GM19455 (cell line): ENCODE results near the gene KRT6A.
"Not testable (repeated sequence)": the region's sequence is repeated elsewhere in the genome, so short reads cannot be mapped to it uniquely, and the experiment has no call there.

Source experiments
- ATAC-seq: cut with Tn5 transposase; IDR thresholded peaks from one replicate; pipeline ENCODE4 v1.9.1; 2021; ENCODE audit not compliant: unreplicated experiment

Gene KRT6A

DNA sequence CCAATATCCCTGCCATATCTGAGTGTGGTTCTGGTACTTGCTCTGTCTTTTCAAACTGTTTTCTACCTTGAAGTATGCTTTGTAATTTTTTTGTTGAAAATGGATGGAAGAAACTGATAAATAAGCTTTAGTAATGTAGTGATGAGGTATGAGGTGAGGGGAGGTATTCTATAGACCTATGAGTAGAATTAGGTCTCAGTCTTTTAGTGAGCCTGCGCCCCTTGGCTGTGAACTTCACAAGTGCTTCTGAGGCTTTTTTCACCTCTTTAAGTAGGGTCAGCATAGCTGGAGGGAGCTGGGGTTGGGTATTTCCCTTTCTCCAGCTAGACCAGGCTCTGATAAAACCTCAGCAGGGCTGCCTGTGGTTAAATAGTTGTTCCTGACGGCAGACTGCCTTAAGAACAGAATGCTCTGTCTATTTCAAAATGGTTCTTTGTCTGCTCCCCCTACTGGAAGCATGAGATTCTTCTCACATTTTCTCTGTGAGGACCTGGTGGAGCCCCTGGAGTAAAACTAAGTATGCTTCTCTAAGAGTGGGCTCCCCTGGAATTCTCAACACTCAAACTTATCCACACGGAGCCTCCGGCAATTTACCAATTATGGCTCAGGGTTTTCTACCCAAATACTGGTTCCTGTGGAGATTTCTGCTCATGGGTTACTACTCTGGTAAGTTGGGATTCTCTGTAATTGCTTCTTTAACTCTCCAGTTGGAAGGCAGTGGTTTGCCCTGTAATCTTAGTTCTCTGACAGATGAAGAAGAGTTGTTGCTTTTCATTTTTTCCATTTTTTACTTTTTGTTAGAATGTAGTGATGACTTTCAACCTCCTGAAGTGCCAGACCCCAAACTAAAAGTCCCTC is 14.0 kb upstream of the KRT6A start:
- ATAC-seq = no peak

DNA sequence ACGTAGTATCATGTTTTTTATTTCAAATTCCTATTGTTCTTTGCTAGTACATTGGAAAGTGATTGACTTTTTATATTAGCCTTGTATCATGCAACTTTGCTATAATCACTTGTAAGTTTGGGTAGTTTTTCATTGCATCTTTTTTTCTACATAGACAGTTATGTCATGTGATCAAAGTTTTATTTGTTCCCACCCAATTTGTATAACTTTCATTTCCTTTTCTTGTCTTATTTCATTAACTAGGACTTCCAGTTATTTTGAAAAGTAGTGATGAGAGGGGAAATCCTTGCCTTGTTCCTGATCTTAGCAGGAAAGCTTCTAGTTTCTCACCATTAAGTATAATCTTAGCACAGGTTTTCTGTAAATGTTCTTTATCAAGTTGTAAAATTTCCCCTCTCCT is 9.8 kb upstream of the KRT6A start:
- ATAC-seq = no peak

DNA sequence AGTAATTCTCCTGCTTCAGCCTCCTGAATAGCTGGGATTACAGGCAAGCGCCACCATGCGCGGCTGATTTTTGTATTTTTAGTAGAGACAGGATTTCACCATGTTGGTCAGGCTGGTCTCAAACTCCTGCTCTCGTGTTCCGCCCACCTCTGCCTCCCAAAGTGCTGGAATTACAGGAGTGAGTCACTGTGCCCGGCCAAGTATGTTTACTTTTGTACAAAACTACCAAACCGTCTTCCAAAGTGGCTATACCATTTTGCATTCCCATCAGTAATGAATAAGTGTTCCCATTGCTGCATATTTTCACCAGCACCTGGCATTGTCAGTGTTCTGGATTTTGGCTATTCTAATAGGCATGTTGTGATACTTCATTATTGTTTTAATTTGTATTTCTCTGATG is 8.4 kb upstream of the KRT6A start:
- no peak for ATAC-seq

DNA sequence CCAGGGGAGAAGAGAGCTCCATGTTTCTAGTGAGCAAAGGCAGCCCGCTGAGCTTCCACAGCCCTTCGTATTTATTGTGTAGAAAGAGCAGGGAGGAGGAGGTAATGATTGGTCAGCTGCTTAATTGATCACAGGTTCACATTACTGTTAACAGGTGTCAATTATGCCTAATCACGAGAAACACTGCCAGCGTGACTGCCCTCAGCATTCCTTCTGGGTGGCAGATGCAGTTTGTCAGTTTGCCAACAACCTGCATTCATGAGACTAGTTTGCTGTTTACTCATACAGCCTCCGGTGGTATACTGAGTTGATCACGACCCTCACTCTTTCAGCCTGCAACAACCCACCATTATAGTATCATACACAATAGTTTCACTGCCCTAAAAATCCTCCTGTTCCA is 7.5 kb upstream of the KRT6A start:
- not testable (repeated sequence) for ATAC-seq

DNA sequence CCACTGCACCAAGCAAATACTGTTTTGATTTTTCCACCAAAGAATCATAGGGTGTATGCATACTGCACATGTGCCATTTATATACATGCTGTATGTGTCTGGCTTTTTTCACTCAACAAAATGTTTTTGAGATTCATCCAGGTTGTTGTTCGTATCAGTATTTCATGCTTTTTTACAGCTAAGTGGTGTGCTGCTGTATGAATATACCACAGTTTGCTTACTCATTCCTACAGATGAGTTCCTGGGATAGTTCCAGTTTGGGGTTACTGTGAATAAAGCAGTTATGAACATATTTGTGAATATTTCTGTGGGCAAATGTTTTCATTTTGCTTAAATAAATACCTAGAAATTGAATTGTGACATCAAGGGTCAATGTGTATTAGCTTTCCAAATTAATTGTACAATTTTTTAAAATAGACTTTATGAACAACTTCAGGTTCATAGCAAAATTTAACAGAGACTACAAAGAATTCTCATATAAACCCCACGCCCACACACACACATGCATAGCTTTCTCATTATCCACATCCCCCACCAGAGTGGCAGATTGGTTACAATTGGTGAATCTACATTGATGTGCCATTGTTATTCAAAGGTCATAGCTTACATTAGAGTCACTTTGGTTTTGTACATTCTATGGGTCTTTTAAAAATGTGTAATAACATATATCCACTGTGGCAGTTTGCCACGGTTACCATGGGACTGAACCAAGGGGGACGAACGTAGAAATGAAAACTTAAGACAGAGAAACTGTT is 6.9 kb upstream of the KRT6A start:
- ATAC-seq = no peak

DNA sequence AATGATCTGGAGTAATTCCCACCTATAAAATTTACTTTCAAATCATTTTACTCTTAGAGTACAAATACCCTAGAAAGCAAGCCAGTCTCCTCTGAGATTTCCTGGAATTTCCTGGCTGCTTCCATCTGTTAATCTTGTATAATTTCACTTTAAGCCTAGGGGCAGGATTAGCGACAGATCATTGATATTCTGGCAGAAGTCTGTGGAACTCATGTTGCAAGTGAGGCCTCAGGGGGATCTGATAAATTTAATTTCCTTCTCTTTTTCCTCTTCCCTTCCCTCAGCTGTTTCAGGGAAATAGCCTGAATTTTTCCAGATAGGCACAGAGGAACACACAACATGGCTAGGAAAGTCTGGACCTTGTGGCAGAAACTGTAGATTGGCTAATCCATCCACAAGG is 5.9 kb upstream of the KRT6A start:
- no peak for ATAC-seq

DNA sequence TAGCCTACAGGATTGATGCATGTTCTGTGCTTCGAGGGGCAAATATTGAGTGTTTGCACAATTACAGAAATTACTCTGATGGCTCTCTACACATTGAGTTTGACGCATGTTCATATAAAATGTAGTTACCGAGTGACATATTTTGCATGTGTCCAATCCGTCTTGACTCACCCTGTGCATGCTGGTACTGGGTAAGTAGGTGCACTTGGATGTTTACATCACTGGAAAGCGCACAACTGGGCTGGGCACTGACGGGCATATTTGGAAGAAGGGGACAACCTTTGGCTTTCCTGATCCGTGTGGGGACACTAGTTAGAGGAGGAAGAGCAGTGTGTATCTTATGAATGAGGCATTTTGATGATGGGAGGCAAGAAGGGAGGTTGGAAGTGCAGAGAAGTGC is 4.9 kb upstream of the KRT6A start:
- ATAC-seq = no peak

DNA sequence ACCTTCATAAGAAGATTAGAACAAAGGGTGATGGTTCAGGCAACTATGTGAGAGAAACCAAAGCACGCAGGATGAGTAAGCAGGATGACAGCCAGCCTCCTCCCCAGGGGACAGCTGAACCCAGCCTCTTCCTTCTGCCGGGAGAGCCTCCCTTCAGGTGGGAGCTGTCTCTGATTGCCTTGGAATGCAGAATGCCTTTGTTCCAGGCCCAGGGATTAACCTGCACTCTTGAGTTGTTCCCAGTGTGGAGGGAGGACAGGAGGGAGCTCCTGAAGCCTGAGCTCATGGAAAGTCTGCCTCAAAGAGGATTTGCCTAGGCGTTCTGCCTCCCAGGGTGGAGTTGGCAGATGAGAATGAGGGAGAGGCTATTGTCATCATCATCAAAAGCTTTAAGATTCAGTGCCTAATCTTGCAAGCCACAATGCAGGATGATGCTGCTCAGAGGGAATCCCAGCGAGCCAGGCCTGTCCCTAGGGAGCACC is 3.6 kb upstream of the KRT6A start:
- no peak for ATAC-seq

DNA sequence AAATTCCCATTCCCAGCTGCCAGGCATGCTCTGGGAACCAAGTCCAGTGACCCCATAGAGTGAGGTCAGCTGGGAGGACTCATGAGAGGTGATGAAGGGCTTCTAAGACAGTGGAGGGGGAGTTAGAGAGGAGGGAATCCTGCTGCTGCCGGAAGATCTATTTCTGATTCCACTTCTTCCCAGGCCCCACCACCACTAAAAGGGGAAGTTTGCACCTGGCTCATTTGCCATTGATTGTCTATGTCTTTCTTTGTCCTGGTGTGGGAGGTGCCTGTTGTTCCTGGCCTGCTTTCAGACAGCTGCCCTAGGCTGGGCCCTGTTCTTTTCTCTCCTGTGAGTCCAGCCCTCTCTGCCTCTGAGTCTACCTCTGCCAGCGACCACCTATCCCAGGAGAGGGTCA is 3.0 kb upstream of the KRT6A start:
- no peak for ATAC-seq

DNA sequence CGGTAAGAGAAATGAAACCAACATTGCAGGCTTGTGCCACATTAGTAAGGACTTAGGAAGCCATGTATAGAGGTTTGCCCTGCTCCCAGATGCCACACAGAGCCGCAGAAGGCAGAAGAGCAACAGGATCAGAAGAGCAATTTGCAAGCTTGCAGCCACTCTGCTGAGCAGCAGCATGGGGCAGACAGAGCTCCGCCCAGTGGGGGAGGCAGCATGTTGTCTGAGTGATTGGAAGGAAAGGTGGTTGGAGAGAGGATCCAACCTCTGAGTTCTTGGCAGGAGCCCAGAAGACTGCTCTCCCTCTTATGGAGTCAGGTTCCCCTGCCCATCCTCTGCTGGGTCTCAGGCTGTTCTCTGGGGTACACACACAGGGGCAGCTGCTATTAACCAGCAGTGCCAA is 2.3 kb upstream of the KRT6A start:
- no peak for ATAC-seq

DNA sequence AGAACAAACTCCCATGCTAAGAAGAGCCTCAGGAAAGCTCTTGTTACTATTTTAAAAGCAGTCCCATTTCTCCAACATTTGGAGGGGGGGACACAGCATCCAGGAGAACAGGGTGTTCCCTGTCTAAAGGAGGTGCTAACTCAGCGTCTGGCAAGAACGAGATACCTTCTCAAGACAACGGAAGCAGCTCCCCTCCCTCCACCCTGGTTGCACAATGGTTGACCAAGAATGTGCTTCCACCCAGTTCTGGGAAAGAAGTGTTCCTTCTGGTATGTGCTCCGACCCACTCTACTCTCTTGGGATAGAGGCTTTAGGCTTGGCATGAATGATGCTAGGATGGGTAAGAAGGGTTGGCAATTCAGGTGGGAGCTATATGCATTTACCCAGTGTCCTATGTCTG is 1.5 kb upstream of the KRT6A start:
- no peak for ATAC-seq

DNA sequence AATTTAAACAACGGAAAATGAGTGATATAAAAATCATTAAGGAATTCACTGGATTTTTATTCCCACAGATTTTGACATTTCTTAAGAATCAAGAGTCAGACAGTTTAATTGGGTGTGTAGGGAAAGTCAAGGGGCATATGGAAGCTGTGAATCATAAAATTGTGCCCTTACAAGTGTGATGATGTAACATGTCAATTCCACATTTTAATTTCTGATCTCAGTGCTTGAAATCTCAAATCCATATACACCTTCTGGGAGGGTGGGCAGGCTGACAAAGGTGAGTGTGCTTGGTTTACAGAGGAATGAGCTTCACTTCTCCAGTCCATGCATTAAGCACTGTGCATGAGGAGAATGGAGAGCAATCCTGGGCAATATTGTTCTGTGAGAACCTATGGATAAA is 1.0 kb upstream of the KRT6A start:
- ATAC-seq = no peak

DNA sequence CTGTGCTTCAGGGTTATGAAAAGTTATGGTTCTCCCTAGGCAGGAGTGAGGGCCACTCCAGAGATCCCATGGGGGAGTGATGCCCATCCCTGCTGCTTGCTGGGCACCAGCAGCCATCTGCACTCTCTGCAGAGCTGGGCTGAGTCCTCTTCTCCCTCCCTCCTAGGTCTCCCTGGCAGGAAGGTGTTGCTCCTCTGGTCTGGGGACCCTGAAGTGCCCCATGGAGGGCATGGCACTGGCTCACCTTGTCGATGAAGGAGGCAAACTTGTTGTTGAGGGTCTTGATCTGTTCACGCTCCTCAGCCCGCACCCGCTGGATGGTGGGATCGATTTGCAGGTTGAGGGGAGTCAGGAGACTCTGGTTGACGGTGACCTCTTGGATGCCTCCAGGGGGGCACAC is 652 bp downstream of the KRT6A start:
- ATAC-seq = not testable (repeated sequence)

DNA sequence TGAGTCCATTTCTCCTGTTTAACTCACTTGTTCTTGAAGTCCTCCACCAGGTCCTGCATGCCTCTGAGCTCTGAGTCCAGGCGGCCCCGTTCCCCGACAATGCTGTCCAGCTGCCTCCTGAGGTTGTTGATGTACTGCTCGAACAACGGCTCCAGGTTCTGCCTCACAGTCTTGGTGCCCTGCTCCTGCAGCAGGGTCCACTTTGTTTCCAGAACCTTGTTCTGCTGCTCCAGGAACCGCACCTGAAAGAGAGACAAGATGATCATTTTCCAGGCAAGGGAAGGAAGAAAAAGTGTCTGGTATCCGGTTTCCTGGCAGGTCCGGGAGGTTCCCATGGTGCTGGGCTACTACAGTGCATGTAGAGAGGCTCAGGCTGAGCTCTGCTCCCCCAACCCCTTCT is 1.6 kb downstream of the KRT6A start:
- ATAC-seq = not testable (repeated sequence)

DNA sequence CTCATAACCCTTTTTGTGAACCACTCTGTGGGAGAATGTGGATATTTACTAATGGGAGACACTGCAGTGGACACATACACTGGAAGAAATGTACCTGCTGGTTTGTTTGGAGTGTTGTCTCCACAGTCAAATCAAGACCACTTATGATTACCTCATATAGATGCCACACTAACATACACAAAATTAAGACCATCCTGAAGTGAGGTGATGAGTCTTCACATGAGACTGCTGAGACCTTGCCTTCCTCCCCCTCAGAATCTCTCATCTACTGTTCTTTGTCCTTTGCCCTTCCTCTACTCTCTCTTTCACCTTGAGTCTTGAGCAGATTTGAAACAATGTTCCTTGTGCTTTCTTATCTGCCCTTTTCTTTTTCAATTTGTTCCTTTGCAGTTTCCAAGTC is 4.3 kb downstream of the KRT6A start:
- ATAC-seq = no peak

DNA sequence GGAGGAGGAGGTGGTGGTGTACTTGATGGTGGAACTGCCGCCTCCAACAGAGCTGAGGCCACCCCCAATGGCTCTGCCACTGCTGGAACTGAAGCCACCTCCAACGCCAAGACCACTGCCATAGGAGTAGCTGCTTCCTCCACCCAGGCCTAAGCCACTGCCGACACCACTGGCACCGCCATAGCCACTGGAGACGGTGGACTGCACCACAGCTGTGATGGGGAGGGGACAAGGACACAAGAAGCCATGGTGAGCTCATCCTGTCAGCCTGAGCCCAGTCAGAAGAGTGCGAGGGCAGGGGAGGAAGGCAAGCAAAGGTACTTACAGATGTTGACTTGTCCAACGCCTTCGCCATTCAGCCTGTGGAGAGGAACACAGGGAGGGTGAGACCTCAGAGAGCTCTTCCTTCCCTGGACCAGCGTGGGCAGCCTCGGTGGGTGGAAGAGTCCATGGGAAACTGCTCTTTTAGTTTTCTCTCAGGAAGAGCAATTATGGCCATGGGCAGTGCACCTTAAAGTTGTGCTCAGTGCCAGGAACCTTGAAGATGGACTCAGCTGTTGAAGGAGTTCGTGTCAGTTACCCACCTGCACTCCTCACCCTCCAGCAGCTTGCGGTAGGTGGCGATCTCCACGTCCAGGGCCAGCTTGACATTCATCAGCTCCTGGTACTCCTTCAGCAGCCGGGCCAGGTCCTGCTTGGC is 5.2 kb downstream of the KRT6A start:
- ATAC-seq = not testable (repeated sequence)

DNA sequence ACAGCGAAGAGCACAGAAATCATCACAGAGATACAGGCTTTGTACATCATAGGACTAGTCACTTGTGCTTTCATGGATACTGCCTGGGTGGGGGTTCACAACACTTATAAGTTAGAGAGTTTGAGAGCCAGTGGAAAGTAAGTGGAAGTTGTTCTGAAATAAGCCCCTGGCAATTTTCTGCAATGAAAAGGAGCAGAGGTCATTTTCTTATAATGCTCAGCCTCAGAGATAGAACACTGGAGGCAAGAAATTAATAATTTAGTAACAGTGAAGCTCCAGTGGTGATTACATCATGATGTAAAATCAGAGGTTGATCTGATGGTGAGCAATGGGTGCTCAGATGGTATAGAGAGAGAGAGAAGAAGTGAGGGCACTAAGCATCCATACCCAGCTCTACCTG is 5.8 kb downstream of the KRT6A start:
- ATAC-seq = no peak

DNA sequence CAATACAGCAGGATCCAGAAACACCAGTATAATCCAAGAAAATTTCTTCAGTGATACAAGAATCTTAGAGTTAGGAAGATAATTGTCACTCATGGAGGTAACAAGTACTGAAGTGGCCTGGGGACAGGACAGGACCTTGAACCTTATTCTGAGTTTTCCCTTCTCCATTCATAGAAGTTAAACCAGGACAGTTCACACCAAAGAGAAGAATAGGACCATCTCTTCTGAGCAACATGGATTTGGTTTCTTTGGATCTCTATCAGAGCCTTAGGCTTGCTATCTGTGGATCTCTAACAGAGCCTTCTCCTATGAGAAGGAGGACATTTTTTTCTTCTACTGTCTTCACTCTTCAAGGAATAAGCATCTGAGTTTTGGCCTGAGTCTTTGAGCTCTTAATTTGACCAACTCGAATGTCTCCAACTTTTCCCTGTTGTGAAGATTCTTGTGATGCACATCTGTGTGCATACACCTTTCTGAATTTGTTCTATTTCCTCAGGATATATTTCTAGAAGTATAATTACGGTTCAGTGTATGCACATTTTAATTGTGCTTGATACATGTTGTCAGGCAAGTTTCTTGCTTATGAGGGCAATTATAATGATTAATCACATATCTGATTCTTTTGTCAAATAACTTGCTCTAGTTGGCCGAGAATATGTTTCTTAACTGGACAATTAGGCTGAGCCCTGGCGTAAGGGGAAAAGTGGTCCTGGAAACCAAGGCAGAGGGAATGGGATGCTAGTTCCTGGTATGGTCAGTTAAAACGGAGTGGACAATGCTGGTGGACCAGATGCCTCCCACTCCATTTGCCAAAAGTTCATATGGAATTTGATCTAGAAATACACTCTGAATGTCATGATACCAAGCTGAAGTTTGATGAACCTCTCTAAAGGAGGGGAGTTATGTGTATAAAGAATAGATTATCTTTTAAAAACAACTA is 6.6 kb downstream of the KRT6A start:
- no peak for ATAC-seq

DNA sequence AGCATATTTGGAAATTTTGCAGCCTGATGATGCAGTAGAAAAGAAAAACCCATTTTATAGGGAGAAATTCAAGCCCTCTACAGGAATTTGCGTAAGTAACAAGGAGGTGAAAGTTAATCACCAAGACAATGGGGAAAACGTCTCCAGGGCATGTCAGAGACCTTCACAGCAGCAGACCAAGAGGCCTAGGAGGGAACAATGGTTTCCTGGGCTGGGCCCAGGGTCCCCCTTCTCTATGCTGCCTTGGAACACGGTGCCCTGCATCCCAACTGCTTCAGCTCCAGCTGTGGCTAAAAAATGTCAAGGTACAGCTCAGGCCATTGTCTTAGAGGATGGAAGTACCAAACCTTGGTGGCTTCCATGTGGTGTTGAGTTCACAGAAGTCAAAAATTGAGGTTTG is 13.0 kb downstream of the KRT6A start:
- no peak for ATAC-seq

DNA sequence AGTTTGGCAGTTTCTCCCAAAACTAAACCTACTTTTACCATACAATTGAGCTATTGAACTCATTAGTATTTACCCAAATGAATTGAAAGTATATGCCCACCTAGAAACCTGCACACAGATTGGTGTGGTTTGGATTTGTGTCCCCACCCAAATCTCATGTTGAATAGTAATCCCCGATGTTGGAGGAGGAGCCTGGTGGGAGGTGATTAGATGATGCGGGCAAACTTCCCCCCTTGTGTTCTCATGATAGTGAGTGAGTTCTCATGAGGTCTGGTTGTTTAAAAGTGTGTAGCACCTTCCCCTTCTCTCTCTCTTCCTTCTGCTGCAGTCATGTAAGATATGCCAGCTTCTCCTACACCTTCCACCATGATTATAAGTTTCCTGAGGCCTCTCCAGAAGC is 15.4 kb downstream of the KRT6A start:
- no peak for ATAC-seq

DNA sequence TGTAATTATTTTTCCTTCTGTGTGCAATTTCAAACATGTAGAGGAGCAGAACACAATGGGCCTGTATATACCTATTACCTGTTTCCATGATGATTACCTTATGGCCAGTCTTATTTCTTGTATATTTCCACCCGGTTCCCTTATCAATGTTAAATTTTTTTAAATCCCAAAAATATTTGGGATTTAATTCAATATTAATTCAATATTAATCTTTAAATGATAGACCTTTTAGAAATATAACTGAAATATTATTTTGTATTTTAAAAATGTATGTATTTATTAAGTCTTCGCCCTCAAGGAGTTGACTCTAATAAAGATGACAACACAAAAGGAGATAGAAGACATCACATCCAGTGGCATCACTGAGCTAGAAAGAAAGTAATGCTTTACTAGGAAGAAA is 18.8 kb downstream of the KRT6A start:
- no peak for ATAC-seq
